NAMALWA (cell line): ENCODE measurements around the gene MAML3.

Source experiments
- DNase-seq: peaks from one replicate; pipeline ENCODE4 v3.0.0-alpha.2; 2015; ENCODE audit warnings: low spot score

Gene MAML3

GRCh38 chr4:140153718-140154571 lies at the start of gene MAML3:
MAML3 (minus strand) TSS chr4:140154184; CDS start chr4:140153327, 857 bp downstream.
- DNase-seq: peak; percentile 89

- peak; percentile 7 for DNase-seq
Observed at GRCh38 chr4:140198942-140199341, 45.0 kb upstream of the MAML3 start.

- no peak for DNase-seq
Observed at GRCh38 chr4:140195806-140196205, 41.8 kb upstream of the MAML3 start.

- no peak for DNase-seq
Observed at GRCh38 chr4:140189805-140190204, 35.8 kb upstream of the MAML3 start.

GRCh38 chr4:140188975-140189374 lies 35.0 kb upstream of the MAML3 start:
- no peak for DNase-seq

- DNase-seq: no peak
Observed at GRCh38 chr4:140187316-140187695, 33.3 kb upstream of the MAML3 start.

- DNase-seq: no peak
Observed at GRCh38 chr4:140186651-140187315, 32.8 kb upstream of the MAML3 start.

- no peak for DNase-seq
Observed at GRCh38 chr4:140186082-140186438, 32.1 kb upstream of the MAML3 start.

- no peak for DNase-seq
Observed at GRCh38 chr4:140185412-140186081, 31.6 kb upstream of the MAML3 start.

- DNase-seq: no peak
Observed at GRCh38 chr4:140183270-140183669, 29.3 kb upstream of the MAML3 start.

- DNase-seq: no peak
Observed at GRCh38 chr4:140180577-140180976, 26.6 kb upstream of the MAML3 start.

- no peak for DNase-seq
Observed at GRCh38 chr4:140176735-140177134, 22.8 kb upstream of the MAML3 start.

GRCh38 chr4:140174543-140174942 lies 20.6 kb upstream of the MAML3 start:
- no peak for DNase-seq

GRCh38 chr4:140172960-140173359 lies 19.0 kb upstream of the MAML3 start:
- DNase-seq: no peak

- no peak for DNase-seq
Observed at GRCh38 chr4:140170299-140170698, 16.3 kb upstream of the MAML3 start.

- DNase-seq: no peak
Observed at GRCh38 chr4:140168936-140169335, 15.0 kb upstream of the MAML3 start.

GRCh38 chr4:140168474-140168873 lies 14.5 kb upstream of the MAML3 start:
- DNase-seq: no peak

GRCh38 chr4:140163029-140163810 lies 9.2 kb upstream of the MAML3 start:
- no peak for DNase-seq

GRCh38 chr4:140162596-140162995 lies 8.6 kb upstream of the MAML3 start:
- no peak for DNase-seq

GRCh38 chr4:140158365-140159030 lies 4.5 kb upstream of the MAML3 start:
- DNase-seq: peak; percentile 6

- no peak for DNase-seq
Observed at GRCh38 chr4:140157341-140157740, 3.4 kb upstream of the MAML3 start.
